ENCODE results near the gene CGA.

DNA sequence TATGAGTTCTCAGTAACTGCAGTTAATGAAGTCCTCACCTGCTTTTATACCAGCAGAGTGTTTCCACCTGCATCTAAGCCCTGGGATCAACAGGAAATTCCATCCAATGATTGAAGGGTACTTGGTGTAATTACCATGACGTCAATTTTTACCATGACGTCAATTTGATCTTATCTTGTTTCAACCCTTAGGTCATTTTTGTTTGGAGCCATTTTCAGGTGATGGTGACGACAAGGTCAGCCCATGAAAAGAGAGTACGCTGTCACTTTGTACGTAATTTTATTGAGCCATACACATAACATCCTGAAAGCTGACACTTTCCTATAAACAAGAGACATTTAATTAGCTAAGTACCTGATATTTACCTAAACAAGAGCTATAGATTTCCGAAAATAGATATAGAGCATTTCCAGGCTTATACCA, at the start of gene CGA:
- TF ChIP-seq MYC (IDR thresholded peaks at IDR 0.05; ENCODE audit: low read depth, low read length) (no peak), POLR2A (IDR thresholded peaks at IDR 0.05; ENCODE audit: extremely low read depth, insufficient read length) (no peak)
- TF ChIP-seq, protein P1, sequence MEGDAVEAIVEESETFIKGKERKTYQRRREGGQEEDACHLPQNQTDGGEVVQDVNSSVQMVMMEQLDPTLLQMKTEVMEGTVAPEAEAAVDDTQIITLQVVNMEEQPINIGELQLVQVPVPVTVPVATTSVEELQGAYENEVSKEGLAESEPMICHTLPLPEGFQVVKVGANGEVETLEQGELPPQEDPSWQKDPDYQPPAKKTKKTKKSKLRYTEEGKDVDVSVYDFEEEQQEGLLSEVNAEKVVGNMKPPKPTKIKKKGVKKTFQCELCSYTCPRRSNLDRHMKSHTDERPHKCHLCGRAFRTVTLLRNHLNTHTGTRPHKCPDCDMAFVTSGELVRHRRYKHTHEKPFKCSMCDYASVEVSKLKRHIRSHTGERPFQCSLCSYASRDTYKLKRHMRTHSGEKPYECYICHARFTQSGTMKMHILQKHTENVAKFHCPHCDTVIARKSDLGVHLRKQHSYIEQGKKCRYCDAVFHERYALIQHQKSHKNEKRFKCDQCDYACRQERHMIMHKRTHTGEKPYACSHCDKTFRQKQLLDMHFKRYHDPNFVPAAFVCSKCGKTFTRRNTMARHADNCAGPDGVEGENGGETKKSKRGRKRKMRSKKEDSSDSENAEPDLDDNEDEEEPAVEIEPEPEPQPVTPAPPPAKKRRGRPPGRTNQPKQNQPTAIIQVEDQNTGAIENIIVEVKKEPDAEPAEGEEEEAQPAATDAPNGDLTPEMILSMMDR (IDR thresholded peaks at IDR 0.05; ENCODE audit: low read depth, low read length) = no peak
- TF ChIP-seq, protein P2, sequence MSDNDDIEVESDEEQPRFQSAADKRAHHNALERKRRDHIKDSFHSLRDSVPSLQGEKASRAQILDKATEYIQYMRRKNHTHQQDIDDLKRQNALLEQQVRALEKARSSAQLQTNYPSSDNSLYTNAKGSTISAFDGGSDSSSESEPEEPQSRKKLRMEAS (IDR thresholded peaks at IDR 0.05; ENCODE audit: low read depth, low read length) = no peak
